Endothelial cell of umbilical vein (primary cell): ENCODE data around the gene SPOP. TPM values are rescaled to one million over a fixed set of nuclear protein-coding genes. Genes with fewer than 3 reads are reported as not detected.

Experiments used
- BruUV-seq: library from RNA; stranded (reverse); fragments of 400-500 nt; replicated peaks from 2 replicates; lab custom pipeline; 2021; lab: Mats Ljungman, UMichigan
- CTCF ChIA-PET: fragments of 300-600, 350-600 bp; sonication (Branson Sonifier 250); formaldehyde crosslinking; loops from one replicate; lab custom pipeline; 2021; ENCODE audit warnings: antibody characterized with exemption, inconsistent platforms; lab: Charles Lee
- POLR2A ChIA-PET: fragments of 300-600, 350-600 bp; sonication (Branson Sonifier 250); formaldehyde crosslinking; loops from one replicate; lab custom pipeline; 2021; ENCODE audit warnings: antibody characterized with exemption, inconsistent platforms; lab: Charles Lee
- DNase-seq: peaks from one replicate; pipeline ENCODE4 v3.0.0-alpha.2; 2011; ENCODE audit warnings: low read depth, low spot score
- FAIRE-seq: peaks from 2 replicates; lab custom pipeline; 2011; peaks lifted over from hg19 to GRCh38; lab: Jason Lieb, UNC
- H2AFZ ChIP-seq: 2 replicates; pipeline ENCODE4 v1.6.0; 2012; ENCODE audit warnings: low read depth, low read length, control low read depth, inconsistent platforms
- H3K27ac ChIP-seq: 2 replicates; pipeline ENCODE4 v1.5.1; 2011; ENCODE audit warnings: low read depth, mild to moderate bottlenecking, control low read depth, low read length, moderate library complexity; ENCODE audit not compliant: insufficient read depth
- H3K27me3 ChIP-seq, 2 experiments: 2 replicates each; pipeline versions ENCODE4 v1.6.0 to v1.6.1; 2011; ENCODE audit warnings: low read length in 2 of 2, mixed read lengths in 1 of 2; ENCODE audit not compliant: control insufficient read depth in 2 of 2, insufficient read depth in 2 of 2
- H3K36me3 ChIP-seq, 2 experiments: 2 replicates in 1 of 2; 3 replicates in 1 of 2; pipeline ENCODE4 v1.5.1; 2011; ENCODE audit warnings: low read length in 2 of 2, mild to moderate bottlenecking in 1 of 2, moderate library complexity in 1 of 2; ENCODE audit not compliant: control insufficient read depth in 2 of 2, insufficient read depth in 2 of 2; ENCODE audit errors: extremely low read depth in 1 of 2
- H3K4me1 ChIP-seq: 3 replicates; pipeline ENCODE4 v1.5.1; 2011; ENCODE audit warnings: mild to moderate bottlenecking, low read length; ENCODE audit not compliant: control insufficient read depth, insufficient read depth; ENCODE audit errors: extremely low read depth
- H3K4me2 ChIP-seq: 2 replicates; pipeline ENCODE4 v1.6.1; 2011; ENCODE audit warnings: low read length, control low read depth, mixed read lengths; ENCODE audit not compliant: insufficient read depth
- H3K4me3 ChIP-seq, 3 experiments: fragments of 200-600 bp in 1 of 3; sonication (generic), shearing (Covaris generic) in 1 of 3; replicated peaks in 1 of 3; 2 replicates each; pipeline ENCODE4 v1.5.1; 2011 to 2016; ENCODE audit warnings: control low read depth in 3 of 3, low read length in 3 of 3, mild to moderate bottlenecking in 2 of 3, inconsistent platforms in 1 of 3, low read depth in 1 of 3, moderate library complexity in 1 of 3; ENCODE audit not compliant: insufficient read depth in 1 of 3
- H3K79me2 ChIP-seq: 2 replicates; pipeline ENCODE4 v1.6.0; 2012; ENCODE audit warnings: low read length, inconsistent platforms; ENCODE audit not compliant: control insufficient read depth, insufficient read depth
- H3K9ac ChIP-seq: replicated peaks from 2 replicates; pipeline ENCODE3; 2011; ENCODE audit warnings: low read length, control low read depth; ENCODE audit not compliant: insufficient read depth; ENCODE audit errors: extremely low read depth
- H3K9me1 ChIP-seq: replicated peaks from 3 replicates; pipeline ENCODE4 v1.6.0; 2011; ENCODE audit warnings: mild to moderate bottlenecking, low read length; ENCODE audit not compliant: control insufficient read depth, insufficient read depth; ENCODE audit errors: extremely low read depth
- H3K9me3 ChIP-seq: replicated peaks from 2 replicates; pipeline ENCODE4 v1.5.1; 2012; ENCODE audit warnings: low read length, inconsistent platforms; ENCODE audit not compliant: control insufficient read depth, insufficient read depth
- H4K20me1 ChIP-seq: replicated peaks from 2 replicates; pipeline ENCODE3; 2011; ENCODE audit warnings: mild to moderate bottlenecking, low read length; ENCODE audit not compliant: control insufficient read depth, insufficient read depth; ENCODE audit errors: extremely low read depth
- CTCF ChIP-seq, 2 donors: IDR thresholded peaks; 1 replicate in 1 of 2; 2 replicates in 1 of 2; pipeline ENCODE4 v1.5.1; 2011; ENCODE audit warnings: low read length in 2 of 2, mild to moderate bottlenecking in 2 of 2, moderate library complexity in 2 of 2, control low read depth in 1 of 2, inconsistent platforms in 1 of 2, low read depth in 1 of 2; ENCODE audit not compliant: insufficient read depth in 1 of 2; ENCODE audit errors: extremely low read depth in 1 of 2
- EZH2 ChIP-seq: IDR thresholded peaks from 2 replicates; pipeline ENCODE4 v1.6.1; 2012; ENCODE audit warnings: borderline replicate concordance, low read depth, mild to moderate bottlenecking, moderate library complexity, low read length, inconsistent platforms; ENCODE audit not compliant: severe bottlenecking
- FOS ChIP-seq: IDR thresholded peaks from 2 replicates; pipeline ENCODE4 v1.6.1; 2011; ENCODE audit warnings: mild to moderate bottlenecking, low read length, moderate library complexity, borderline replicate concordance; ENCODE audit not compliant: insufficient read depth
- GATA2 ChIP-seq: IDR thresholded peaks from 2 replicates; pipeline ENCODE4 v1.7.0; 2011; ENCODE audit warnings: low read depth, mild to moderate bottlenecking, moderate library complexity, mixed read lengths, low read length; ENCODE audit not compliant: insufficient read length, insufficient read depth
- JUN ChIP-seq: IDR thresholded peaks from 2 replicates; pipeline ENCODE4 v1.6.1; 2011; ENCODE audit warnings: borderline replicate concordance, low read depth; ENCODE audit not compliant: insufficient read length, insufficient read depth
- MAX ChIP-seq: IDR thresholded peaks from 2 replicates; pipeline ENCODE4 v1.6.1; 2011; ENCODE audit not compliant: insufficient read depth, insufficient read length
- MYC ChIP-seq: IDR thresholded peaks from one replicate; pipeline ENCODE4 v1.6.1; 2011; ENCODE audit warnings: mild to moderate bottlenecking, low read depth, low read length
- POLR2A ChIP-seq: IDR thresholded peaks from 2 replicates; pipeline ENCODE4 v1.6.1; 2012; ENCODE audit warnings: low read depth, mild to moderate bottlenecking, control low read depth, low read length
- POLR2AphosphoS5 ChIP-seq: IDR thresholded peaks from 2 replicates; pipeline ENCODE4 v1.6.1; 2012; ENCODE audit warnings: low read depth, mild to moderate bottlenecking, control low read depth, low read length, moderate library complexity; ENCODE audit not compliant: insufficient read depth
- dilution Hi-C: fragments of 300-500 bp; cut with MboI; formaldehyde crosslinking; loops from one replicate; pipeline ENCODE4 v1.15.0; 2019; ENCODE audit warnings: low sequenced_read_pairs; ENCODE audit not compliant: extremely low pct_ligation_motif_present
- intact Hi-C: fragments of 100-400 bp; cut with micrococcal nuclease; formaldehyde crosslinking; loops from one replicate; pipeline ENCODE4 v1.10.0; 2022
- polyA plus RNA-seq, 4 experiments: library from polyadenylated mRNA; depleted of rRNA in 3 of 4; stranded (reverse) in 3 of 4; unstranded in 1 of 4; fragments of >200 nt; gene quantifications; 2 replicates each; pipeline versions ENCODE4 v1.2.1 to v1.2.3, GENCODE V29; 2011 to 2012; ENCODE audit warnings: missing spikeins in 1 of 4
- total RNA-seq: library from RNA; stranded (reverse); gene quantifications from 2 replicates; pipeline ENCODE4 v1.2.3, GENCODE V29; 2021

The SPOP gene
- total and polyA plus RNA-seq, 2 donors (not counting 3 experiments of a cell fraction or from before 2014, with no cell fraction given), result 46.9 to 61.0 TPM

GRCh38 chr17:49613182-49613800 lies 64.6 kb downstream of the SPOP start:
- Histone ChIP-seq H3K4me3 (no peak overlapping the region), H2AFZ (no peak overlapping the region), H3K36me3 (peaks cover 9 to 17% of the 10 kb centered on the region in 2 experiments), H3K9me1 (no peaks in the 10 kb centered on the region), H3K4me1 (no peaks in the 10 kb centered on the region), H3K9ac (no peak overlapping the region), H3K79me2 (no peaks in the 10 kb centered on the region), H3K27ac (no peak overlapping the region), H4K20me1 (no peaks in the 10 kb centered on the region), H3K4me2 (no peak overlapping the region), H3K9me3 (no peaks in the 10 kb centered on the region), H3K27me3 (no peaks in the 10 kb centered on the region)
- DNase-seq (no peak), FAIRE-seq (no peak)
- ChIA-PET CTCF (interaction anchor here (0.6 to 3.6 kb wide), 7 partner anchors 8 to 83 kb away, joined by 3 to 13 read pairs (median 3); no protein-coding TSS in a partner anchor), POLR2A (interaction anchor here (0.6 kb wide), 1 partner anchor 175 kb away, joined by 3 read pairs; the partner anchor contains the start of gene KAT7)
- BruUV-seq, result no TSS peak
- TF ChIP-seq EZH2, result no peak
- TF ChIP-seq MAX, result no peak
- no peak for TF ChIP-seq MYC
- no peak for TF ChIP-seq POLR2AphosphoS5
- no peak for TF ChIP-seq POLR2A
- TF ChIP-seq JUN, result no peak
- TF ChIP-seq FOS, result no peak
- TF ChIP-seq GATA2, result no peak
- TF ChIP-seq CTCF (IDR thresholded peaks at IDR 0.05; ENCODE audit: extremely low read depth in 1 of 2, insufficient read depth in 1 of 2, low read depth in 1 of 2, low read length in 2 of 2), result no peak
- intact Hi-C loops, result no loop called here
- dilution Hi-C loops, result no loop called here
